ENCODE measurements around the gene TUBA8.

GRCh38 chr22:18156878-18157713, 46.5 kb downstream of the TUBA8 start:
- TF ChIP-seq CTCF (IDR thresholded peaks at IDR 0.05; ENCODE audit: low read length) (peak; percentile 66), EZH2 (IDR thresholded peaks at IDR 0.05; ENCODE audit: borderline replicate concordance, low read length) (no peak)
